GM06990 (cell line): ENCODE results near the gene PAQR9.
A peak's percentile ranks its signal among the peaks of the same experiment; 100 is the strongest.

Source experiments
- DNase-seq: peaks from one replicate; pipeline ENCODE4 v3.0.0-alpha.2; 2011; ENCODE audit not compliant: insufficient read length; ENCODE audit errors: extremely low read depth
- H3K27me3 ChIP-seq: replicated peaks from 2 replicates; pipeline ENCODE4 v1.6.0; 2011; ENCODE audit warnings: low read length; ENCODE audit not compliant: control insufficient read depth, insufficient read depth
- H3K36me3 ChIP-seq: 2 replicates; pipeline ENCODE4 v1.5.1; 2011; ENCODE audit warnings: low read length; ENCODE audit not compliant: control insufficient read depth, insufficient read depth
- H3K4me3 ChIP-seq: replicated peaks from 2 replicates; pipeline ENCODE4 v1.5.1; 2011; ENCODE audit warnings: low read depth, mild to moderate bottlenecking, control low read depth, low read length
- CTCF ChIP-seq: IDR thresholded peaks from 2 replicates; pipeline ENCODE4 v1.5.1; 2011; ENCODE audit warnings: low read length, control low read depth, mild to moderate bottlenecking, inconsistent platforms; ENCODE audit not compliant: insufficient read depth, poor library complexity, severe bottlenecking

The PAQR9 gene

GRCh38 chr3:142947352-142947751, 16.1 kb downstream of the PAQR9 start:
- Histone ChIP-seq H3K4me3 (no peak overlapping the region), H3K36me3 (no peaks in the 10 kb centered on the region), H3K27me3 (no peaks in the 10 kb centered on the region)
- no peak for DNase-seq
- no peak for TF ChIP-seq CTCF

GRCh38 chr3:142946861-142947260, 16.6 kb downstream of the PAQR9 start:
- no peak for DNase-seq
- no peak for TF ChIP-seq CTCF
- Histone ChIP-seq H3K27me3 (no peaks in the 10 kb centered on the region), H3K36me3 (no peaks in the 10 kb centered on the region), H3K4me3 (no peak overlapping the region)

GRCh38 chr3:142945023-142945422, 18.5 kb downstream of the PAQR9 start:
- no peak overlapping the region for H3K4me3 ChIP-seq
- DNase-seq: no peak
- H3K36me3 ChIP-seq: no peaks in the 10 kb centered on the region
- TF ChIP-seq CTCF: no peak
- no peaks in the 10 kb centered on the region for H3K27me3 ChIP-seq

- DNase-seq: no peak
- TF ChIP-seq CTCF: no peak
- H3K36me3 ChIP-seq: no peaks in the 10 kb centered on the region
- H3K27me3 ChIP-seq: no peaks in the 10 kb centered on the region
- H3K4me3 ChIP-seq: peak overlapping the region; percentile 26; the same call in 1 of the 2 replicates
Measured at GRCh38 chr3:142944342-142944741, 19.1 kb downstream of the PAQR9 start.

GRCh38 chr3:142943870-142944269, 19.6 kb downstream of the PAQR9 start:
- DNase-seq: no peak
- Histone ChIP-seq H3K36me3 (no peaks in the 10 kb centered on the region), H3K4me3 (no peak overlapping the region), H3K27me3 (no peaks in the 10 kb centered on the region)
- no peak for TF ChIP-seq CTCF

GRCh38 chr3:142943349-142943748, 20.1 kb downstream of the PAQR9 start:
- no peak overlapping the region for H3K4me3 ChIP-seq
- DNase-seq: no peak
- H3K27me3 ChIP-seq: no peaks in the 10 kb centered on the region
- no peaks in the 10 kb centered on the region for H3K36me3 ChIP-seq
- no peak for TF ChIP-seq CTCF
